H1 (cell line): ENCODE measurements around the gene GPR15LG. TPM values are rescaled to one million over a fixed set of nuclear protein-coding genes. Genes with fewer than 3 reads are reported as not detected.
"Not testable (repeated sequence)": the region's sequence is repeated elsewhere in the genome, so short reads cannot be mapped to it uniquely, and the experiment has no call there.

ENCODE experiments used
- CTCF ChIA-PET: fragments of 300-600 bp; sonication (Branson Sonifier 250); formaldehyde crosslinking; loops from one replicate; lab custom pipeline; 2021; ENCODE audit not compliant: partially characterized antibody; lab: Charles Lee
- POLR2A ChIA-PET: fragments of 300-600 bp; sonication (Branson Sonifier 250); formaldehyde crosslinking; loops from one replicate; lab custom pipeline; 2021; ENCODE audit warnings: inconsistent platforms; ENCODE audit not compliant: partially characterized antibody; lab: Charles Lee
- DNase-seq, 2 experiments: peaks; one replicate each; pipeline versions ENCODE4 v3.0.0 to v3.0.0-alpha.2; 2010 to 2022; ENCODE audit warnings: low spot score in 2 of 2, low read depth in 1 of 2, mixed read lengths in 1 of 2
- FAIRE-seq: peaks from 2 replicates; lab custom pipeline; 2011; peaks lifted over from hg19 to GRCh38; lab: Jason Lieb, UNC
- H2AFZ ChIP-seq: 2 replicates; pipeline ENCODE4 v1.8.1; 2012; ENCODE audit warnings: low read length, inconsistent platforms
- H2AK5ac ChIP-seq: 2 replicates; pipeline ENCODE4 v1.6.1; 2013; ENCODE audit warnings: low read depth, low read length
- H2BK120ac ChIP-seq: replicated peaks from 2 replicates; pipeline ENCODE3; 2013; ENCODE audit warnings: low read depth, low read length, inconsistent platforms
- H2BK12ac ChIP-seq: 2 replicates; pipeline ENCODE4 v1.6.1; 2013; ENCODE audit warnings: low read depth, low read length
- H2BK15ac ChIP-seq: 2 replicates; pipeline ENCODE4 v1.6.1; 2013; ENCODE audit warnings: low read length
- H2BK20ac ChIP-seq: 2 replicates; pipeline ENCODE4 v1.6.1; 2013; ENCODE audit warnings: low read length
- H2BK5ac ChIP-seq: 2 replicates; pipeline ENCODE4 v1.6.1; 2013; ENCODE audit warnings: low read depth, low read length
- H3K14ac ChIP-seq: 2 replicates; pipeline ENCODE4 v1.6.1; 2013; ENCODE audit warnings: inconsistent platforms; ENCODE audit not compliant: insufficient read length
- H3K18ac ChIP-seq: 2 replicates; pipeline ENCODE4 v1.6.1; 2013; ENCODE audit warnings: low read length; ENCODE audit errors: extremely low read depth
- H3K23ac ChIP-seq: 2 replicates; pipeline ENCODE4 v1.6.1; 2013; ENCODE audit warnings: inconsistent platforms; ENCODE audit not compliant: insufficient read length
- H3K23me2 ChIP-seq: 2 replicates; pipeline ENCODE4 v1.6.1; 2013; ENCODE audit warnings: low read depth, low read length
- H3K27ac ChIP-seq: 2 replicates; pipeline ENCODE4 v1.6.1; 2011; ENCODE audit warnings: low read depth, low read length, inconsistent platforms
- H3K27me3 ChIP-seq, 4 experiments: replicated peaks in 1 of 4; 1 replicate in 1 of 4; 2 replicates in 3 of 4; pipeline versions ENCODE4 v1.6.1 to v1.8.1; 2011 to 2013; ENCODE audit warnings: low read length in 3 of 4, mild to moderate bottlenecking in 3 of 4, inconsistent platforms in 2 of 4, mixed read lengths in 2 of 4, moderate library complexity in 1 of 4; ENCODE audit not compliant: control insufficient read depth in 3 of 4, insufficient read depth in 3 of 4; ENCODE audit errors: extremely low read depth in 1 of 4
- H3K36me3 ChIP-seq, 4 experiments: 2 replicates each; pipeline versions ENCODE4 v1.6.1 to v1.8.1; 2011 to 2013; ENCODE audit warnings: mild to moderate bottlenecking in 4 of 4, low read length in 3 of 4, moderate library complexity in 2 of 4, control low read depth in 1 of 4, inconsistent platforms in 1 of 4; ENCODE audit not compliant: insufficient read depth in 4 of 4, control insufficient read depth in 2 of 4
- H3K4ac ChIP-seq: replicated peaks from 2 replicates; pipeline ENCODE3; 2013; ENCODE audit warnings: low read length, low read depth, mixed read lengths, inconsistent platforms; ENCODE audit not compliant: insufficient read length
- H3K4me1 ChIP-seq, 4 experiments: replicated peaks in 1 of 4; 1 replicate in 1 of 4; 2 replicates in 3 of 4; pipeline versions ENCODE4 v1.6.1 to v1.8.1; 2011 to 2013; ENCODE audit warnings: low read length in 3 of 4, inconsistent platforms in 2 of 4, mixed read lengths in 1 of 4; ENCODE audit not compliant: insufficient read depth in 4 of 4, control insufficient read depth in 3 of 4
- H3K4me2 ChIP-seq, 2 experiments: 2 replicates each; pipeline versions ENCODE4 v1.6.1 to v1.8.1; 2011 to 2013; ENCODE audit warnings: low read depth in 2 of 2, low read length in 2 of 2, control low read depth in 1 of 2, inconsistent platforms in 1 of 2, mild to moderate bottlenecking in 1 of 2; ENCODE audit not compliant: insufficient read depth in 1 of 2
- H3K4me3 ChIP-seq, 4 experiments: fragments of 200-600, 300-600 bp in 1 of 4; sonication (generic), shearing (Covaris generic), sonication (Bioruptor Twin) in 1 of 4; 2 replicates each; pipeline versions ENCODE4 v1.5.1 to v1.8.1; 2011 to 2016; ENCODE audit warnings: low read length in 4 of 4, low read depth in 3 of 4, control low read depth in 2 of 4, inconsistent platforms in 2 of 4, mild to moderate bottlenecking in 2 of 4, mixed read lengths in 1 of 4, moderate library complexity in 1 of 4; ENCODE audit not compliant: insufficient read depth in 2 of 4; ENCODE audit errors: extremely low read depth in 1 of 4
- H3K56ac ChIP-seq: replicated peaks from 2 replicates; pipeline ENCODE3; 2013; ENCODE audit warnings: low read depth, mild to moderate bottlenecking, mixed read lengths, low read length, inconsistent platforms; ENCODE audit not compliant: insufficient read length
- H3K79me1 ChIP-seq: 2 replicates; pipeline ENCODE4 v1.6.1; 2013; ENCODE audit warnings: low read depth, low read length, control low read depth
- H3K79me2 ChIP-seq, 2 experiments: 2 replicates each; pipeline versions ENCODE4 v1.6.1 to v1.8.1; 2012 to 2013; ENCODE audit warnings: low read length in 2 of 2, mild to moderate bottlenecking in 2 of 2, inconsistent platforms in 1 of 2; ENCODE audit not compliant: insufficient read depth in 2 of 2, control insufficient read depth in 1 of 2
- H3K9ac ChIP-seq, 4 experiments: replicated peaks in 1 of 4; 1 replicate in 1 of 4; 2 replicates in 3 of 4; pipeline versions ENCODE4 v1.6.1 to v1.8.1; 2011 to 2013; ENCODE audit warnings: low read depth in 3 of 4, low read length in 3 of 4, control low read depth in 2 of 4, mild to moderate bottlenecking in 2 of 4, moderate library complexity in 2 of 4, inconsistent platforms in 1 of 4; ENCODE audit errors: extremely low read depth in 1 of 4
- H3K9me3 ChIP-seq, 2 experiments: 2 replicates each; pipeline versions ENCODE4 v1.6.1 to v1.8.1; 2012 to 2013; ENCODE audit warnings: mild to moderate bottlenecking in 2 of 2, moderate library complexity in 2 of 2, control low read depth in 1 of 2, inconsistent platforms in 1 of 2, low read depth in 1 of 2, low read length in 1 of 2, mixed read lengths in 1 of 2; ENCODE audit not compliant: insufficient read depth in 2 of 2
- H4K20me1 ChIP-seq, 2 experiments: replicated peaks in 1 of 2; 2 replicates each; pipeline versions ENCODE3 to v1.8.1; 2011 to 2013; ENCODE audit warnings: inconsistent platforms in 2 of 2, low read length in 2 of 2, mild to moderate bottlenecking in 1 of 2; ENCODE audit not compliant: insufficient read depth in 2 of 2, control insufficient read depth in 1 of 2
- H4K5ac ChIP-seq: 2 replicates; pipeline ENCODE4 v1.6.1; 2013; ENCODE audit warnings: low read length, low read depth, mixed read lengths, inconsistent platforms; ENCODE audit not compliant: insufficient read length
- H4K8ac ChIP-seq: 2 replicates; pipeline ENCODE4 v1.8.0; 2013; ENCODE audit warnings: mild to moderate bottlenecking, moderate library complexity, low read length, inconsistent platforms; ENCODE audit not compliant: insufficient read depth; ENCODE audit errors: extremely low read depth
- H4K91ac ChIP-seq: replicated peaks from 2 replicates; pipeline ENCODE3; 2013; ENCODE audit warnings: low read length, mixed read lengths, inconsistent platforms; ENCODE audit not compliant: insufficient read length
- WGBS, 2 experiments: shearing (Covaris generic) in 1 of 2; methylation state at CpG; one replicate each; pipeline versions ENCODE4 v1.1.6 to v1.1.7; 2013 to 2015; ENCODE audit warnings: low lambda C conversion rate in 2 of 2, mixed read lengths in 2 of 2, inconsistent platforms in 1 of 2, low coverage in 1 of 2, missing lambda C conversion rate in 1 of 2; ENCODE audit not compliant: insufficient replicate concordance in 2 of 2, insufficient coverage in 1 of 2, insufficient read length in 1 of 2; ENCODE audit errors: extremely low coverage in 1 of 2, missing lambda C conversion rate in 1 of 2; 5-methylcytosine and 5-hydroxymethylcytosine counted together
- polyA plus RNA-seq, 7 experiments: library from polyadenylated mRNA; depleted of rRNA in 3 of 7; stranded (reverse) in 5 of 7; unstranded in 2 of 7; fragments of >200 nt in 5 of 7; fragments of 200-250 nt in 2 of 7; gene quantifications; 1 replicate in 5 of 7; 2 replicates in 1 of 7; 4 replicates in 1 of 7; pipeline versions ENCODE4 v1.2.1 to v1.2.3, GENCODE V29; 2011 to 2013; ENCODE audit warnings: missing spikeins in 2 of 7, mixed read lengths in 2 of 7
- total RNA-seq: library from RNA; stranded (reverse); fragmentation: NEBNext Ultra II Directional; extraction: Animal tissue kit (Norgen Biotek cat#: 25700); gene quantifications from 2 replicates; pipeline ENCODE4 v1.2.1, GENCODE V29; 2021

GPR15LG gene
- total and polyA plus RNA-seq, 2 of the 8 experiments (the other 6 are each of a cell fraction or from before 2014, with no cell fraction given): not detected

GRCh38 chr10:84180386-84180785, 6.8 kb downstream of the GPR15LG start:
- not testable (repeated sequence) for H4K20me1 ChIP-seq

More at GRCh38 chr10:84180386-84180785, 6.8 kb downstream of the GPR15LG start:
- H3K79me2 ChIP-seq, H2BK12ac ChIP-seq, H2BK5ac ChIP-seq, H2BK15ac ChIP-seq, H3K18ac ChIP-seq, FAIRE-seq, H2BK120ac ChIP-seq, H3K56ac ChIP-seq, H4K5ac ChIP-seq, H3K23ac ChIP-seq, H3K4me3 ChIP-seq, POLR2A ChIA-PET, H3K4me1 ChIP-seq, H3K23me2 ChIP-seq, H3K27ac ChIP-seq, H2BK20ac ChIP-seq, H3K4me2 ChIP-seq, DNase-seq, H3K27me3 ChIP-seq, H3K9me3 ChIP-seq, H3K36me3 ChIP-seq, H3K4ac ChIP-seq, H2AFZ ChIP-seq, CTCF ChIA-PET, H4K91ac ChIP-seq, H3K14ac ChIP-seq, H3K79me1 ChIP-seq, H3K9ac ChIP-seq, H4K8ac ChIP-seq, H2AK5ac ChIP-seq: not testable (repeated sequence)
- WGBS, 2 experiments: 88% methylated on average over 21 of the region's 22 CpGs; no CpG with 5 or more reads in 1 of the 2 experiments
